ENCODE results near the gene EDAR.
A peak's percentile ranks its signal among the peaks of the same experiment; 100 is the strongest.

Gene EDAR

GRCh38 chr2:108908713-108909070, 80.3 kb downstream of the EDAR start:
- no peak for DNase-seq (ENCODE audit: low spot score)

GRCh38 chr2:108907822-108908712, 81.0 kb downstream of the EDAR start:
- no peak for DNase-seq (ENCODE audit: low spot score)

- DNase-seq (ENCODE audit: low spot score) = no peak
Measured at GRCh38 chr2:108906403-108907077, 82.5 kb downstream of the EDAR start.

DNA sequence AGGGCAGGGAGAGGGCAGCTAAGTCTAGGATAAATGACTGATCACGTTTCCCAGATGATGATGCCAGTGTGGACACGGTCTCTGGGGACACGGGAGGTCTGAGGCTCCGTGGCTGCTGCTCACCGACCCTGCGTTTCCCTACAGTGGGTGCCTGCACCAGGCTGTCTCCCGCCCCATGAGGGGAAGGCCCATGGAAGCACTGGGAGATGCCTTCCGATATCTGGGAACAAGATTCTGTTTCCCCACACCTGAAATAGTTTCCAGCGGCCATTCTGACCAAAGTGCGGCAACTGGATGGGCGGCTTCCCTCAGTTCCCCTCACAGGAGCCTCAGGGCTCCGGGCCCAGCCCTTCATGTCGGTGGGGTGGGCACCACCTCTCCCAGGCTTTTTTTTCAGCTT, 83.1 kb downstream of the EDAR start:
- no peak for DNase-seq (ENCODE audit: low spot score)

DNA sequence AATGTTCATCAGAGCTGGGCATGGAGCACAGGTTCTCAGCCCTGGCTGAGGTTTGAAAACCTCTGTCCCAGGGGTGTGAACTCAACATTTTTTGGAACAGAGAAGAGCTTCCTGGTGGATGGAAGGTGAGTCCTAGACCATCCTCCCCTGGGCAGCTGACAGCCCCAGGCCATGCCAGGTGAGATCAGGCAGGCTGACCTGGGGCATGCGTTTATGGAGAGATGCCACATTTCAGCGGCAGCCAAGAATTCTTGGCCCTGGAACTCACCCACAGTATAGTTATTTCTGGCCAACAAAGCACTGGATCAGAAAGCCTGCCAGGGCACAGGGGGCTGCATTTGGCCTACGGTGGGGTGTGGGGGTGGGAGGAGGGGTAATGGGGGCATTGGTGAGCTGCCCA, 83.8 kb downstream of the EDAR start:
- no peak for DNase-seq (ENCODE audit: low spot score)

- DNase-seq (ENCODE audit: low spot score) = no peak
Measured at GRCh38 chr2:108904680-108905079, 84.3 kb downstream of the EDAR start.

DNA sequence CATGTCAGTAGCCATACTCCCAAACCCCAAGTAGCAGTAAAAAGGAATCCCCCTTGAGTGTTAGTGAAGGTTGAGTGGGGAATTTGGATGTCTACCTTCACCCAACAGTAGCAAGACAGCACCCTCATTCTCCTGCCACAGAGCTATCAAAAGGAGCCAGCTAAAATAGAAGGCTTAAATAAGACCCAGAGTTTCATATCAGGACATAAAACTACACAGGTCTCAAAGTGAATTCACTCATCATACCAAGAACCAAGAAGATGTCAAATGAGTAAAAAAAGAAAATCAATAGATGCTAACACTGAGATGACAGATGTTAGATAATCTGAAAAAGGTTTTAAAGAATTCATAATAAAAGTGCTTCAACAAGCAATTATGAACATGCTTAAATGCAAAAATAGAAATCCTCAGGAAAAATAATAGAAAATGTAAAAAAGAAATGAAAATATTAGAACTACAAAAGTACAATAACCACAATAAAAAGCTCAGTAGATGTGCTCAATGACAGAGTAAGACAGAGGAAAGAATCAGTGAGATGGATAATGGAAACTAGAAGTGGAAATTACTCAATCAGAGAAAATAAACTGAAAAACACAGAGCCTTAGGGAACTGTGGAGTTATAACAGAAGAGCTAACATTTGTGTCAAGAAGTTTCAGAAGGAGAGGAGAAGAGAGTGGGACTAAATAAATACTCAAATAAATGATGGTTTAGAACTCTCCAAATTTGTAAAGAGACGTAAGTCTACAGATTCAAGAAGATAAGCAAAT, 90.5 kb downstream of the EDAR start:
- peak; percentile 20 for DNase-seq (ENCODE audit: low spot score)

DNA sequence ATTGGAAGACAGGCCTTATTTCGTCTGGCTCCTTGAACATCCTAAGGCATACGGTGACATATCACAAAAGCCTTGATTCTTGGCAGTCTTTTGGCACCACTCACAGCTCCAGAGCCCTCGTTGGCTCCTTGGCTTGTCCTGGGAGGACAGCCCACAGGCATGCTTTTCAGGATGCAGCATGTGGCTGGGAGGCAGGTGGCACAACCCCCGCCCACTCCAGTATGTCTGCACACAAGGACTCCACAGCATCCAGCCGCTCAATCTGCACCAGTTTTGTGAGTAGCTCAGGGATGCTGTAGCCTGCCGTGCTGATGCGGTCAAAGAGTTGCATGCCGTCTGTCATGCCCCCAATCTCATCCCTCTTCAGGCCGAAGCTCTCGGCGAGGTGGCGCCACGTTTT, 92.3 kb downstream of the EDAR start:
- no peak for DNase-seq (ENCODE audit: low spot score)

DNA sequence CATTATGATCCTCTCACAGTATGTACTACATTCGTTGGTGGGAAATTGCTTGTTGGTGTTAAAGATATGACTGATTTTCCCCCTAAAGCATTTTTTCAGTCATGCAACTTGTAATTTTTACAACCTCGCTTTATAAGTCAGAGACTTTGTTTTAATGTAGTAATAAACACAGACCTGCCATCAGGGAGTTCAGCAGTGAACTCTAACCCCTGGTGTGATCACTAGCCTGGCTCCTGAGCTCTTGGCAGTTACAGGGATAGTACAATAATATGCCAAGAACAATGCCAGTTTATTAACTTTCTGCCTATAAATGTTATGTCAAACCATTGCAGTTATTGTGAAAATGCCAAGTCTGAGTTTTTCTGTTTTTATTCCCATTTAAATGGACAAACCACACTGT, 93.8 kb downstream of the EDAR start:
- DNase-seq (ENCODE audit: low spot score) = no peak

DNA sequence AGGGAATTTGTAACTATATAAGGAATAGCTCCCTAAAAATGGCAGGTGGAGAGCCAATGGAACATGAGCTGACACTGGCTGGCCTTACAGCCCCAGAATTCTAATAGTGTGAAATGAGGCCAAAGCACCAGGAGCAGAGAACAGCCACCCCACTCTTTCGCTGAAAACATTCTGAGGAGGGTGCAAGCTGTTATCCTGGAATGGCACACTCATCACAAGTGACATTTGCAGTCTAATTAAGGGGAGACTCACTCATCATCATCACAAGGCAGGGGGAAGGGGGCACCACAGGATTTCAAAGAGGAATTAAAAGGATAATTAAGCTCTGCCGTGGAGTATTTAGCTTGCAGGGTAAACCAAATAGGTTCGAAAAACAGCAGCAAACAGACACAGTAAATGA, 94.3 kb downstream of the EDAR start:
- no peak for DNase-seq (ENCODE audit: low spot score)

DNA sequence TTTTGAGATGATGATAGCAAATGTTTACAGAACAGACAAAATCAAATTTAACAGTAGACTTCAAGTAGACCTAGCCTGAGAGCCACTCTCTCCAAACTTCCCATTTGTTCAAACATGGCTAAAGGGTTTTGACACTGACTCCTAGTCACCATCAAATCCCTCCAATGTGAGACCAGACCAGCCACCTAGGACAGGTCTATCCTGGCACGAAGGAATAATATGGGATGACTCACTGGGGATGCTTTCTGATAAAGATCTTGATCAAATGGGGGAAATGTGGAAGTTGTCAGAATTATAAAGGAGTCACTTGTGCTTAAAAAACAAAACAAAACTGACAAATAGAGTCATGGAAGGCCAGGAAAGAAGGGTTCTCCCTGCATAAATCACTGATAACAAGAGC, 95.7 kb downstream of the EDAR start:
- DNase-seq (ENCODE audit: low spot score) = no peak

- no peak for DNase-seq (ENCODE audit: low spot score)
Measured at GRCh38 chr2:108889907-108890306, 99.1 kb downstream of the EDAR start.

- no peak for DNase-seq (ENCODE audit: low spot score)
Measured at GRCh38 chr2:108884619-108885018, 104.4 kb downstream of the EDAR start.

DNA sequence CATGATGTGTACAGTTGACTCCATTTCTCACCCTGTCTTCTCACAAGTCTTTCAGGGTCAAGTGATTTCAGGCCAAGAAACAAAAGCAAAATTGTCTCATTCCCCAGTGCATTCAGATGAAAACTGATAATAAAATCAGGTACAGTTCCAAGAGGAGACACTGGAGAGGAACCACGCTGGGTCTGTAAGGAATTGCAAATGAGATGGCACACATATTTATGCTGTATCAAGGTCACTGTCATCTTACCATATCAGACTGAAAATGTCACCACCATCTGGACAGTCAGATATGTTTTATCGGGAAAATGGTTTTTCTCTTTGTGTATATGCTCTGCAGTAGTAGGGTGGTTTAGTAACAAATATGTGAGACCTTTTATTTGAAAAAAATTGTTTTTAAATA, 110.7 kb downstream of the EDAR start:
- no peak for DNase-seq (ENCODE audit: low spot score)

DNA sequence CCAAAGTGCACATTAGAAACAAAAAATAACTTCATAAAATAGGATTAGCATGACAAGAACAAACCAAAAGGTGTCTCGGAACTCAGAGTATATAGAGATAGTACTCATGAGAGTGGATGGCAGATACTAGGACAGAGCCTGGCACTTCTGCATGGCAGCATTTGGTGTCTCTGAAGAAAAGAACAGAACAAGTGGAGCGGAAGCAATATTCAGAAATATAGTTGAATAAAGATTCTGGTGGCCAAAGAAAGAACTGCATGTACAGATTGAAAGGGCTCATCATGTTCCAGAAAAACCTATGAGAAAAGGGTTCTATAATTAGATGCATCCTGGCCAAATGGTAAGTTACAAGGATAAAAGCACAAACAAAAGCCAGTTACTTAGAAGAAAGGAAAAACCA, 111.5 kb downstream of the EDAR start:
- DNase-seq (ENCODE audit: low spot score) = no peak

- no peak for DNase-seq (ENCODE audit: low spot score)
Measured at GRCh38 chr2:108870069-108870644, 118.9 kb downstream of the EDAR start.

- no peak for DNase-seq (ENCODE audit: low spot score)
Measured at GRCh38 chr2:108869542-108869941, 119.5 kb downstream of the EDAR start.

DNA sequence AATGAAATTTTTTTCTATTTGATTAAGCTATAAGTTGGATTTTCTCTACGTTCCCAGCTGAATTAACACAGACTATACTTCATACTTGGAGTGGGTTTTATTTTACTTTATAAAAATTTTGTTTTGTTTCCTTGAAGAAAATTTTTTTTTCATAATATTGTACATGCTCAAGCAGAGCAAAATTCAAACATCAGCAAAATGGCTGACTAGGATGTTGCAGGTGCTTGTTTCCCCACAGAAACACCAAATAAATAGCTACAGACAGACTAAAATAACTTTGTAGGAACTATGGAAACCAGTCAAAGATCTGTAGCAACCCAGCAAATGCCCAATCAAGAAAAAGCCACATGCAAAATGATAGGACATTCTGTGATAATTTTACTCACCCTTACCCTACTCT, 120.1 kb downstream of the EDAR start:
- DNase-seq (ENCODE audit: low spot score) = no peak

DNA sequence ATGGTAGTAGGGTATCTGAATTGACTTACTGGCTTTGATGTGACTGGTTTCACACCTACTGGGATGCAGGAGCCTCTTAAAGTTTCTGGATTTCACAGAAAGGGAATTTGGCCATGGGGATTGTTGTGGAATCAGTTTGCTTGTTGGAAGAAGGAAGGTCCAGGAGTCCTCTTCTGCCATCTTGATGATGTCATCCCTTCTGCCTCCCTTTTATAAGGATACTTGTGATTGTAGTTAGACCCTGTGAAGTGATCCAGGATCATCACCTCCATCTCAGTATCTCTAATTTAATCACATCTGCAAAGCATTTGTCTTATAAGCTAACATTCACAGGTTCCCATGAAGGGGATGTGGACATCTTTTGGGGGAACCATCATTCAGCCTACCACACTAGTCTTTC, 123.0 kb downstream of the EDAR start:
- DNase-seq (ENCODE audit: low spot score) = no peak

GRCh38 chr2:108858894-108859293, 130.1 kb downstream of the EDAR start:
- no peak for DNase-seq (ENCODE audit: low spot score)

- no peak for DNase-seq (ENCODE audit: low spot score)
Measured at GRCh38 chr2:108855194-108855593, 133.8 kb downstream of the EDAR start.

DNA sequence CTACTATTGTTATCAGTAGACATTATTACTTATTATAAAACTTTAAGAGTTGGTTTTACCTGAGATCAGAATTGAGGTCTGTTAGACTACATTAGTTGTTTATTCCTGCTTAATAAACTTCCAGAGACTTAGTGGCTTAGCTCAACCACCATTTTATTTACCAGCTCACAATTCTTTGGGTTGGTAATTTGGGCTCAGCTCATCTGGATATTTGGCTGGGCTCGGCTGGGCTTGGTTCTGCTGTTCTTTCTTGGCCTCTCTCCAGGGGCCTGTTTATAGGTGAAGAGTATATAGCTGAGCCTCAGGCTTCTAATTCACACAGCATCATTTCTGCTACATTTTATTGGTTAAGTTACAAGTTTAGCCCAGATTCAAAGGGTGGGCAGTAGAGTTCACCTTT, 134.5 kb downstream of the EDAR start:
- no peak for DNase-seq (ENCODE audit: low spot score)

- DNase-seq (ENCODE audit: low spot score) = no peak
Measured at GRCh38 chr2:108853421-108853820, 135.6 kb downstream of the EDAR start.

All from activated CD4-positive, alpha-beta T cell treated with anti-CD3 and anti-CD28 coated beads, Interleukin-2, Interleukin-4, amounts not matched to agents 100 ng/mL and 50 ng/mL, durations not matched to agents 16 hours and 8 hours (primary cell).